SKM-1 (cell line): Measurements from ENCODE around the gene ODF2.

Experiments used
- DNase-seq: peaks from one replicate; lab custom pipeline; 2025; ENCODE audit not compliant: unreplicated experiment; lab: John Stamatoyannopoulos, UW

The ODF2 gene

GRCh38 chr9:128526720-128527119 is 70.9 kb downstream of the ODF2 start:
- DNase-seq: no peak

DNA sequence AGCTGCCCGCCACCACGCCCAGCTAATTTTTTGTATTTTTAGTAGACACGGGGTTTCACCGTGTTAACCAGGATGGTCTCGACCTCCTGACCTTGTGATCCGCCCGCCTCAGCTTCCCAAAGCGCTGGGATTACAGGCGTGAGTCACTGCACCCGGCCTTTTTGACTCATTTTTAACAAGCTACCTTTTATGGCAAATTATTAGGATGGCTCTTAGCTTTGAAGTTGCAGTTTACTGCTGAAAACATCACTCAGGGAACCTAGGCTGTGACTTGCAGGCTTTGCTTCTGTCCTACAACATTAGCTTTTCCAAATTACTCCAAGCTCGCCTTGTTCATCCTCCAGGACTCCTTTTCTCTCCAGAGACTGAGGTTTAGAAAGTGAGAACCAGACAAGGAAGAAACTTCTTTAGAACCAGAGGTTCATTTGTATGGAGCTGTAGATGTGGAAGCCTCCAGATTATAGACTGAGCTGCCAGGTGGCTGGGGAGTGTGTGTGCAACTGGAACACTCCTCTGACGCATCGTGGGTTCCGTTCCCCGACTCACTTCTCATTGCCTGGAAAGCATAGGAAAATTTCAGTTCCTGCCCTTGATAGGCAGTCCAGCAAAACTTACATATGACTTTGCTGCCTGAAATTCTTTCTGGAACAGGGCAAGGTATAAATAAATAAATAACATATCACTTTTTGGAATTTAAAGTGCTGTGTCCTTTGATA is 72.8 kb downstream of the ODF2 start:
- no peak for DNase-seq

DNA sequence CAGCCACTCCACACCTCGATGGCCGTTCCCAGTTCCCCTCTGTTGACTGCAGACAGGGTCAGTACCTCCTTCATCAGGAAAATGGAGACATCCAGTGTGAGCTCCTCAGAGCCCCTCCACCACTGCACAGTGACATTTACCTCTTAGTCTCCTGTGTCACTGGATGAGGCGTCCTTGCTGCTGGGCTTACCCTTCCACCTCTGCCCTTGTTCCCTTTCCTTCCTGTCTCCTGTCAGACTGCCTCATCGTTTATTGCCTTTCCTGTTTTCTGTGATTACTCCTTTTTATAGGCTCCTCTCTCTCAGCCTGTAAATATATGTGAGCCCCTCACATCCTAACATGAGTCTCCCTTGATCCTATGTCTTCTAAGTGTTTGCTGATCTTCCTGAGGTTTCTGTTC is 73.4 kb downstream of the ODF2 start:
- DNase-seq: no peak

GRCh38 chr9:128532581-128532980 is 76.8 kb downstream of the ODF2 start:
- DNase-seq: no peak

- DNase-seq: peak; percentile 80
These were observed 85.0 kb downstream of the ODF2 start for GRCh38 chr9:128540634-128541360.

- DNase-seq: no peak
These were observed 90.7 kb downstream of the ODF2 start for GRCh38 chr9:128546504-128546903.

DNA sequence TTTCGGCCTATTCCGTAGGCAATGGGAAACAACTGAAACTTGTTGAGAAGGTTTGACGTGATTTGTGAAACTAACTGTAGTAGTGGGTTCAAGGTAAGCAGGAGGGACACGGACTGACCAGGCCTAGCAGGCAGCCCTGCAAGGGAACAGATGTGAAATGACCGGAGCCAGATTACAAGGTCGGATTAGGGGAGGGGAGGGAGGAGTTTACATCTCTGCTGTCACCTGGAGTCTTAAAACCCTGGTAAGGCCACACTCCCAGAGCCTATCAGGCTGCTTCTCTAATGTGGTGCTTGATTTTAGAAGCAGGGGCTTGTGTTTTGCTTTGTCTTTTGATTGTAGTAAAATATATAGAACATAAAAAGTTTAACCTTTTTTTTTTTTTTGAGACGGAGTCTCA is 93.1 kb downstream of the ODF2 start:
- DNase-seq: no peak

DNA sequence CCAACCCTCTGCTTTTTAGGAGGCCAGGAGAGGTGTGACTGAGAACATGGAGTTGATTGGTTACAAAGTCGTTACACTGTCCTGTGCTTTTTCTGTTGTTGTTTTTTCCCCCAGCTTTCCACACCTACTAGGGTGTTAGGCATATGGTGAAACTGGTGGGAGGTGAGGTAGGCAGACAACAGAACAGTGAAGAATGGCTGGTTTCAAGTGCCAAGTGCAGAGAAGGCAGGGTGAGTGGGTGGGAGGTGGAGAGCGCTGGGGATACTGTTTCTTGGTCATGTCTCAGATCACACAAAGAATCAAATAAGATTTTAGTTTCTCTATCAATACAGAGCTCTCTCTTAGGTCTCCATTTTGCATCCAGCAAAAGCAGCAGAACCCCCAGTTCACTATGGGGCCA is 94.4 kb downstream of the ODF2 start:
- DNase-seq: no peak
